B cell (primary cell): Measurements from ENCODE around the gene EPB41L3.

Experiments
- CTCF ChIP-seq: fragments of 200-600 bp; IDR thresholded peaks from one replicate; pipeline ENCODE4 v1.8.0; 2022; ENCODE audit warnings: antibody characterized with exemption, mild to moderate bottlenecking
- EZH2 ChIP-seq: IDR thresholded peaks from 2 replicates; pipeline ENCODE4 v1.6.1; 2012; ENCODE audit warnings: borderline replicate concordance, low read depth, mild to moderate bottlenecking, moderate library complexity, low read length; ENCODE audit not compliant: insufficient read depth, poor library complexity, severe bottlenecking

GRCh38 chr18:5582849-5583681, 39.3 kb upstream of the EPB41L3 start:
- TF ChIP-seq CTCF (no peak), EZH2 (no peak)
